Embryonic facial prominence (tissue), 1 donor: ENCODE results near the gene MIP.
A peak's percentile ranks its signal among the peaks of the same experiment; 100 is the strongest.
"Not testable (repeated sequence)": the region's sequence is repeated elsewhere in the genome, so short reads cannot be mapped to it uniquely, and the experiment has no call there.

Experiments used
- DNase-seq: peaks from one replicate; pipeline ENCODE4 v3.0.0-alpha.2; 2016; ENCODE audit errors: extremely low spot score

Gene MIP

GRCh38 chr12:56468216-56469006 is 14.0 kb upstream of the MIP start, which contains the start of gene SPRYD4:
Gene SPRYD4 (plus strand): TSS chr12:56468578. CDS start chr12:56468592, 14 bp downstream.
- peak; percentile 90 for DNase-seq

GRCh38 chr12:56462565-56462964 is 8.1 kb upstream of the MIP start:
- DNase-seq: no peak

GRCh38 chr12:56461235-56462159 is 7.0 kb upstream of the MIP start:
- no peak for DNase-seq

- no peak for DNase-seq
These were observed 3.4 kb upstream of the MIP start for GRCh38 chr12:56457817-56458216.

- no peak for DNase-seq
These were observed 3.3 kb downstream of the MIP start for GRCh38 chr12:56451147-56451546.

- no peak for DNase-seq
These were observed 4.2 kb downstream of the MIP start for GRCh38 chr12:56450241-56450640.

- DNase-seq: no peak
These were observed 4.9 kb downstream of the MIP start for GRCh38 chr12:56449622-56449984.

GRCh38 chr12:56448860-56449621 is 5.4 kb downstream of the MIP start, which contains the start of gene TIMELESS:
Gene TIMELESS (minus strand): TSS chr12:56449426. CDS start chr12:56434170, 15,256 bp downstream.
- DNase-seq: peak; percentile 73

GRCh38 chr12:56443208-56443607 is 11.2 kb downstream of the MIP start:
- DNase-seq: not testable (repeated sequence)

- DNase-seq: no peak
These were observed 16.9 kb downstream of the MIP start for GRCh38 chr12:56437430-56438176.

GRCh38 chr12:56434828-56435227 is 19.6 kb downstream of the MIP start:
- no peak for DNase-seq

- no peak for DNase-seq
These were observed 22.6 kb downstream of the MIP start for GRCh38 chr12:56431850-56432249.

- no peak for DNase-seq
These were observed 23.2 kb downstream of the MIP start for GRCh38 chr12:56431288-56431687.

GRCh38 chr12:56425940-56426438 is 28.5 kb downstream of the MIP start:
- no peak for DNase-seq

- no peak for DNase-seq
These were observed 29.3 kb downstream of the MIP start for GRCh38 chr12:56425193-56425592.

- DNase-seq: no peak
These were observed 34.0 kb downstream of the MIP start for GRCh38 chr12:56420411-56420810.

GRCh38 chr12:56417739-56418138 is 36.7 kb downstream of the MIP start:
- DNase-seq: no peak

GRCh38 chr12:56414401-56414800 is 40.1 kb downstream of the MIP start:
- no peak for DNase-seq

GRCh38 chr12:56413392-56413791 is 41.1 kb downstream of the MIP start:
- no peak for DNase-seq

- DNase-seq: no peak
These were observed 42.4 kb downstream of the MIP start for GRCh38 chr12:56411781-56412639.
